Hindlimb muscle (tissue), 1 donor: ENCODE data around the gene AP4B1. TPM values are rescaled to one million over a fixed set of nuclear protein-coding genes. Genes with fewer than 3 reads are reported as not detected.
"Not testable (repeated sequence)": the region's sequence is repeated elsewhere in the genome, so short reads cannot be mapped to it uniquely, and the experiment has no call there.

ENCODE experiments used
- DNase-seq: peaks from one replicate; pipeline ENCODE4 v3.0.0-alpha.2; 2013
- polyA plus RNA-seq: library from polyadenylated mRNA; unstranded; fragments of 120-200 nt; gene quantifications from one replicate; pipeline ENCODE4 v1.2.1, GENCODE V29; 2013; ENCODE audit not compliant: insufficient read length

The AP4B1 gene
- polyA plus RNA-seq, 1 donor: 25.8 TPM

GRCh38 chr1:113855630-113856400, 48.8 kb downstream of the AP4B1 start:
- DNase-seq: no peak

DNA sequence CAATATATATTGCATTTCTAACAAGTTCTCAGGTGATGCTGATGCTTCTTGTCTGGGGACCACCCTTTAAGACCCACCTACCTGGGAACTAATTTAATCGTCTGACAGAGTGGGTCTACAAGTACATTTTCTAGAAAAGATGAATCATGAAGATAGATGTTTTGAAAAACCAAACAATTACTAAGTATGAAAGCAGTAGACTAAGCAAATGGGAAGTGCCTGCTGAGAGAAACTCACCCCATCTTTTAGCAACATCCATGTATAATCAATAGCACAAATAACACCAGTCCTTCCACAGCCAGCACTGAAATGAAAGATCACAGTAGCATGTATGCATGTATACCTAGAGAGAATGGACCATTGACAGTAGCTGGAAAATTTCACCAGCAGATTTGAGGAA, 50.4 kb downstream of the AP4B1 start:
- DNase-seq: no peak

GRCh38 chr1:113852694-113853093, 51.9 kb downstream of the AP4B1 start:
- DNase-seq: not testable (repeated sequence)

DNA sequence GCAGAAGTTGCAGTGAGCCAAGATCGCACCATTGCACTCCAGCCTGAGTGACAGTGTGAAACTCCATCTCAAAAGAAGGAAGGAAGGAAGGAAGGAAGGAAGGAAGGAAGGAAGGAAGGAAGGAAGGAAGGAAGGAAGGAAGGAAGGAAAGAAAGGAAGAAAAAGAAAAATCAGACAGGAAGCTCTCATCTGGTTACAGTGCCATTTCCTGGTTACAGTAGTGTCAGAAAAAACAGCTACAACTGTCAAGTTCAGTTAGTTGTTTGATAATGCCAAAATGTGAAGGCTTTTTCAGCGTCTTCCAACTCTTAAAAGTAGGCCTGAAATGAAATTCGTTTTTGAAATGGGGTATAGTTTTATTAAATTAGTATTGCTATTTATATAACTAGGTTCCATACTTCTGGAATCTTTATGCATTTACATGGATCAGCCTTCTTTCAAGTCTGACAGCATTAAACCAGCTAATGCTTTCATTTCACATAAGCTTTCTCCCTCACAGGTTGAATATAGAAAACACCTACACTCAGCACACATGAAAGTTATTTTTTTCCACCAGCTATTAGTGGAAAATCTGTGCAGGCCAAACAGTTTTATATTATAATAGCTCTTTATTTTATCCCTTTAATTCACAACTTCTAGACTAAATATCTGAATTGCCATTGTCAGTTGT, 54.3 kb downstream of the AP4B1 start:
- DNase-seq: no peak

GRCh38 chr1:113849072-113849471, 55.5 kb downstream of the AP4B1 start:
- no peak for DNase-seq

DNA sequence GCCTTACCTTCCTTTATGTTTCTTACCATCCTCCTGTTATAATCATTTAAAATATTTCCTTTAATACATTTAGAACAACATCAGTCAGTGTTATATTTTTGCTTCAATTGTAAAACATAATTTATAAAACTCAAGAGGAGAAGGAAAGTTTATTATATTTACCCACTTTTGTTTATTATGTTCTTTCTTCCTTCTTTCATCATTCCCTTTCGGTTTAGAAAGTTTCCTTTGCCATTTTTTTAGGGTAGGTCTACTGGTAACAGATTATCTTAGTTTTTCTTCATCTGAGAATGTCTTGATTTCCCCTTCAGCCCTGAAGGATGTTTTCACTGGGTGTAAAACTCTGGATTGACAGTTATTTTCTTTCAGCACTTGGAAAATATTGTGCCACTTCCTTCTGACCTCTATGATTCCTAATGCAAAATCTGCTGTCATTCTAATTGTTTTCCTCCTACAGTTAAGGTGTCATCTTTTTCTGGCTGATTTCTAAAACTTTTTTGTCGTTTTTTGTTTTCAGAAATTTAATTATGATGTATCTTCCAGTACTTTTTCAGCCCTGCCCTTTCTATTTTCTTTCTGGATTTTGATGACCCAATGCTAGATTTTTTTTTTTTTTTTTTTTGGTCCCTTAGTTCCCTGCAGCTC, 58.1 kb downstream of the AP4B1 start:
- DNase-seq: no peak

Other genes with a start within 250 kb of the AP4B1 start
- 15.3 TPM for gene PHTF1, start 145.3 kb downstream of the AP4B1 start, polyA plus RNA-seq
- 14.1 TPM for gene RSBN1, start 92.3 kb downstream of the AP4B1 start, polyA plus RNA-seq
- gene PTPN22, start 33.1 kb downstream of the AP4B1 start, polyA plus RNA-seq: 0.26 TPM
- 0.66 TPM for gene BCL2L15, start 17.2 kb downstream of the AP4B1 start, polyA plus RNA-seq
- 7.7 TPM for gene DCLRE1B, start 527 bp upstream of the AP4B1 start, polyA plus RNA-seq
- gene HIPK1, start 24.5 kb upstream of the AP4B1 start, polyA plus RNA-seq: 27.3 TPM
- gene OLFML3, start 74.7 kb upstream of the AP4B1 start, polyA plus RNA-seq: 149 TPM
- 1.9 TPM for gene SYT6, start 249.1 kb upstream of the AP4B1 start, polyA plus RNA-seq